ENCODE measurements around the gene MSH2.

MSH2 gene

GRCh38 chr2:47379384-47379783 lies 23.6 kb upstream of the MSH2 start:
- no peak for ATAC-seq
- TF ChIP-seq ZNF70 (CRISPR knock-in tag; IDR thresholded peaks at IDR 0.05) (no peak), GLIS3 (CRISPR knock-in tag; IDR thresholded peaks at IDR 0.05) (no peak), ZNF8 (CRISPR knock-in tag; IDR thresholded peaks at IDR 0.05) (no peak), PPARA (CRISPR knock-in tag; IDR thresholded peaks at IDR 0.05; ENCODE audit: borderline replicate concordance) (no peak), ZFP3 (CRISPR knock-in tag; IDR thresholded peaks at IDR 0.05) (no peak), ESRRG (CRISPR knock-in tag; IDR thresholded peaks at IDR 0.05) (no peak), ZNF565 (CRISPR knock-in tag; conservative IDR thresholded peaks at IDR 0.05; ENCODE audit: low read depth) (no peak), POU6F1 (CRISPR knock-in tag; IDR thresholded peaks at IDR 0.05; ENCODE audit: borderline replicate concordance, low read depth) (no peak), ZC3H10 (CRISPR knock-in tag; IDR thresholded peaks at IDR 0.05) (no peak), TCF4 (CRISPR knock-in tag; IDR thresholded peaks at IDR 0.05; ENCODE audit: borderline replicate concordance) (no peak), OSR1 (CRISPR knock-in tag; IDR thresholded peaks at IDR 0.05) (no peak), ZFP30 (CRISPR knock-in tag; IDR thresholded peaks at IDR 0.05) (no peak), ISL1 (CRISPR knock-in tag; IDR thresholded peaks at IDR 0.05) (no peak), RARB (CRISPR knock-in tag; IDR thresholded peaks at IDR 0.05) (no peak), TSHZ2 (CRISPR knock-in tag; IDR thresholded peaks at IDR 0.05) (no peak)

GRCh38 chr2:47381408-47381807 lies 21.5 kb upstream of the MSH2 start:
- TF ChIP-seq ZFP30 (CRISPR knock-in tag; IDR thresholded peaks at IDR 0.05): no peak
- TF ChIP-seq ARNTL (CRISPR knock-in tag; IDR thresholded peaks at IDR 0.05; ENCODE audit: borderline replicate concordance, low read depth): no peak
- TF ChIP-seq OSR1 (CRISPR knock-in tag; IDR thresholded peaks at IDR 0.05): no peak
- no peak for TF ChIP-seq PATZ1 (CRISPR knock-in tag; IDR thresholded peaks at IDR 0.05; ENCODE audit: borderline replicate concordance)
- no peak for TF ChIP-seq BACH2 (CRISPR knock-in tag; IDR thresholded peaks at IDR 0.05; ENCODE audit: borderline replicate concordance)
- no peak for TF ChIP-seq ZC3H10 (CRISPR knock-in tag; IDR thresholded peaks at IDR 0.05)
- no peak for TF ChIP-seq POU6F1 (CRISPR knock-in tag; IDR thresholded peaks at IDR 0.05; ENCODE audit: borderline replicate concordance, low read depth)
- no peak for TF ChIP-seq CREB5 (CRISPR knock-in tag; IDR thresholded peaks at IDR 0.05; ENCODE audit: low read depth)
- no peak for TF ChIP-seq ZFP3 (CRISPR knock-in tag; IDR thresholded peaks at IDR 0.05)
- TF ChIP-seq ZNF8 (CRISPR knock-in tag; IDR thresholded peaks at IDR 0.05): no peak
- TF ChIP-seq CSDC2 (CRISPR knock-in tag; IDR thresholded peaks at IDR 0.05): no peak
- TF ChIP-seq TSHZ2 (CRISPR knock-in tag; IDR thresholded peaks at IDR 0.05): no peak
- TF ChIP-seq GLIS3 (CRISPR knock-in tag; IDR thresholded peaks at IDR 0.05): no peak
- TF ChIP-seq ZNF70 (CRISPR knock-in tag; IDR thresholded peaks at IDR 0.05): no peak
- TF ChIP-seq SNAI2 (CRISPR knock-in tag; IDR thresholded peaks at IDR 0.05): no peak
- no peak for TF ChIP-seq ISL1 (CRISPR knock-in tag; IDR thresholded peaks at IDR 0.05)
- no peak for TF ChIP-seq RARB (CRISPR knock-in tag; IDR thresholded peaks at IDR 0.05)
- TF ChIP-seq PPARA (CRISPR knock-in tag; IDR thresholded peaks at IDR 0.05; ENCODE audit: borderline replicate concordance): no peak
- TF ChIP-seq ESRRG (CRISPR knock-in tag; IDR thresholded peaks at IDR 0.05): no peak
- ATAC-seq: no peak

Data from SK-N-SH treated with all-trans-retinoic acid at 6 μM for 48 hours (cell line).